ENCODE measurements around the gene SLC26A8. TPM values are rescaled to one million over a fixed set of nuclear protein-coding genes. Genes with fewer than 3 reads are reported as not detected.

SLC26A8 gene
- total and polyA plus RNA-seq, 2 of the 13 experiments (the other 11 are each of a cell fraction or from before 2014, with no cell fraction given) = 0.46 TPM; not detected in 1

GRCh38 chr6:36027501-36028087, 3.2 kb upstream of the SLC26A8 start, which contains the start of gene MAPK14 (continued):
- TF ChIP-seq TOE1 (CRISPR knock-in tag; IDR thresholded peaks at IDR 0.05) (peak; percentile 87), ZNF33A (CRISPR knock-in tag; IDR thresholded peaks at IDR 0.05; ENCODE audit: borderline replicate concordance) (no peak; the same call in 1 of the 2 replicates), NONO (IDR thresholded peaks at IDR 0.05) (no peak), NONO (CRISPR knock-in tag; conservative IDR thresholded peaks at IDR 0.05) (peak; percentile 86), GZF1 (CRISPR knock-in tag; IDR thresholded peaks at IDR 0.05) (no peak)

- no peak overlapping the region for H3K9ac ChIP-seq (ENCODE audit: insufficient read depth, low read depth, low read length)
- intact Hi-C loops (cut with micrococcal nuclease; ENCODE audit: unreplicated experiment) = loop anchor here (5.0 to 10.0 kb wide), 2 partner anchors 81 to 104 kb away; partner anchors contain the start of gene SRPK1
- DNase-seq (ENCODE audit: low spot score) (peak; percentile 57), FAIRE-seq (peak; percentile 4), ATAC-seq (no peak)
- in situ Hi-C loops (cut with HindIII; ENCODE audit: extremely low pct_ligation_motif_present, low pct_unique_long_range_greater_than_20kb) = loop anchor here (5.0 kb wide), 2 partner anchors 71 to 171 kb away; partner anchors contain the start of gene BRPF3
- ChIA-PET POLR2A (interaction anchor here (1.3 to 5.2 kb wide), 3 partner anchors 38 to 105 kb away, joined by 3 to 163 read pairs (median 50); no protein-coding TSS in a partner anchor), CTCF (ENCODE audit: low intra/inter-chr PET ratio, low total read pairs) (interaction anchor here (2.3 kb wide), 1 partner anchor 69 kb away, joined by 52 read pairs; no protein-coding TSS in a partner anchor)
- peak overlapping the region; percentile 55 for H2AFZ ChIP-seq (ENCODE audit: low read length)
- H3K27ac ChIP-seq (ENCODE audit: extremely low read length, insufficient read depth, low read length) = no peak overlapping the region
- WGBS (ENCODE audit: low lambda C conversion rate) = 15% methylated on average over 5 of the region's 5 CpGs
- H3K9me3 ChIP-seq (ENCODE audit: low read length) = no peaks in the 10 kb centered on the region
- no peaks in the 10 kb centered on the region; a peak in 1 of 5 replicates for H3K27me3 ChIP-seq (ENCODE audit: control insufficient read depth in 1 of 2, insufficient read depth in 2 of 2, low read length in 2 of 2)
- H3K4me2 ChIP-seq (ENCODE audit: low read depth, low read length) = peak overlapping the region; percentile 65
- TF ChIP-seq ZNF772 (CRISPR knock-in tag; IDR thresholded peaks at IDR 0.05) (no peak), WIZ (CRISPR knock-in tag; IDR thresholded peaks at IDR 0.05) (no peak), RARA (CRISPR knock-in tag; IDR thresholded peaks at IDR 0.05) (peak; percentile 32; the same call in 1 of the 2 replicates), TEAD3 (CRISPR knock-in tag; optimal IDR thresholded peaks at IDR 0.05; ENCODE audit: borderline replicate concordance) (peak; percentile 72), ZNF597 (CRISPR knock-in tag; IDR thresholded peaks at IDR 0.05) (no peak), CERS6 (CRISPR knock-in tag; IDR thresholded peaks at IDR 0.05) (no peak), NR2F1 (CRISPR knock-in tag; IDR thresholded peaks at IDR 0.05) (0 out of 4 replicates have a peak, but pooled peaks of 1 of the 2 experiments have one; percentile 16), HMG20A (CRISPR knock-in tag; IDR thresholded peaks at IDR 0.05; ENCODE audit: borderline replicate concordance) (peak; percentile 18; the same call in 1 of the 2 replicates), ZNF354B (CRISPR knock-in tag; IDR thresholded peaks at IDR 0.05) (no peak), ZNF672 (CRISPR knock-in tag; IDR thresholded peaks at IDR 0.05) (no peak), ZBTB20 (CRISPR knock-in tag; IDR thresholded peaks at IDR 0.05; ENCODE audit: borderline replicate concordance, low read depth) (no peak), FOSL2 (CRISPR knock-in tag; IDR thresholded peaks at IDR 0.05) (peak; percentile 41; the same call in 1 of the 2 replicates)
- peaks cover 30% of the 10 kb centered on the region for H3K4me1 ChIP-seq (ENCODE audit: insufficient read depth, low read length)
- no peak overlapping the region; a peak in 1 of 6 replicates for H3K4me3 ChIP-seq (replicated peaks in 1 of 3; ENCODE audit: insufficient read depth in 1 of 3, low read depth in 2 of 3, low read length in 3 of 3)
- no TSS peak for BruUV-seq (replicated peaks)
- H4K20me1 ChIP-seq (ENCODE audit: insufficient read depth, low read length) = peaks cover 10% of the 10 kb centered on the region
- H3K79me2 ChIP-seq (ENCODE audit: insufficient read depth, low read length) = peaks cover 33% of the 10 kb centered on the region
- H3K36me3 ChIP-seq (replicated peaks in 1 of 2; ENCODE audit: control insufficient read depth in 1 of 2, insufficient read depth in 2 of 2, low read length in 2 of 2) = no peaks in the 10 kb centered on the region
Measured at GRCh38 chr6:36025932-36026327, 1.5 kb upstream of the SLC26A8 start.
